ENCODE data around the gene CHL1. TPM values are rescaled to one million over a fixed set of nuclear protein-coding genes. Genes with fewer than 3 reads are reported as not detected.

Gene CHL1
- total and polyA plus RNA-seq, 2 donors (not counting 1 experiment from before 2014, with no cell fraction given): 6.2 to 18.0 TPM

- no peaks in the 10 kb centered on the region for H3K9me3 ChIP-seq (ENCODE audit: control extremely low read depth in 1 of 3, control insufficient read depth in 2 of 3, insufficient read depth in 1 of 3, low read length in 2 of 3)
- no peak overlapping the region for H3K27ac Mint-ChIP-seq
- H3K4me3 ChIP-seq (ENCODE audit: control extremely low read depth in 1 of 5, extremely low read depth in 1 of 5, insufficient read depth in 1 of 5, low read depth in 2 of 5, low read length in 4 of 5): no peak overlapping the region
- no peak for DNase-seq
- no peak overlapping the region for H3K9ac ChIP-seq (ENCODE audit: low read length)
- H3K9me3 Mint-ChIP-seq (ENCODE audit: insufficient read depth): peaks cover 2% of the 10 kb centered on the region
- H3K36me3 ChIP-seq (replicated peaks in 1 of 2; ENCODE audit: control extremely low read depth in 1 of 2, control insufficient read depth in 1 of 2, extremely low read depth in 1 of 2, insufficient read depth in 2 of 2, low read length in 1 of 2): no peaks in the 10 kb centered on the region
- no peaks in the 10 kb centered on the region for H3K79me2 ChIP-seq (ENCODE audit: control insufficient read depth, insufficient read depth, low read length)
- no peak overlapping the region for H3K4me3 Mint-ChIP-seq
- H3K27ac ChIP-seq (ENCODE audit: low read length in 2 of 2): no peak overlapping the region
- H3K4me2 ChIP-seq (replicated peaks; ENCODE audit: low read depth, low read length, poor library complexity, severe bottlenecking): no peak overlapping the region
- no peak for TF ChIP-seq CTCF (IDR thresholded peaks at IDR 0.05)
- no peak for TF ChIP-seq EZH2 (IDR thresholded peaks at IDR 0.05; ENCODE audit: borderline replicate concordance, insufficient read depth, low read depth, low read length, poor library complexity, severe bottlenecking)
- ChIA-PET CTCF (no interaction called here), POLR2A (no interaction called here)
- intact Hi-C loops (cut with micrococcal nuclease): no loop called here
- WGBS (ENCODE audit: insufficient coverage): 81% methylated on average over 7 of the region's 8 CpGs
- peaks cover 11% of the 10 kb centered on the region for H3K4me1 Mint-ChIP-seq
- H4K20me1 ChIP-seq (ENCODE audit: control insufficient read depth, insufficient read depth, low read length, poor library complexity, severe bottlenecking): no peaks in the 10 kb centered on the region
- no peaks in the 10 kb centered on the region for H3K27me3 Mint-ChIP-seq
- H2AFZ ChIP-seq (ENCODE audit: insufficient read depth, low read depth, low read length, poor library complexity, severe bottlenecking): no peak overlapping the region
- peaks cover 0 to 3% of the 10 kb centered on the region in 2 donors for H3K4me1 ChIP-seq (ENCODE audit: control insufficient read depth in 2 of 2, insufficient read depth in 2 of 2, low read length in 2 of 2)
- H3K27me3 ChIP-seq (replicated peaks in 1 of 4; ENCODE audit: control extremely low read depth in 1 of 4, control insufficient read depth in 3 of 4, insufficient read depth in 4 of 4, low read length in 3 of 4): no peaks in the 10 kb centered on the region
- no peak for ATAC-seq (ENCODE audit: low read depth)
These were observed 262.2 kb downstream of the CHL1 start for GRCh38 chr3:458653-459310.

Small RNAs within 50 kb of the gene (small RNA-seq; reads per million reads assigned to genes)
- not detected for gene RNU6-1194P (ENCODE audit: insufficient read length, low read depth, low replicate concordance)
